ENCODE data around the gene GNG7.

The GNG7 gene

GRCh38 chr19:2619076-2619475 is 83.4 kb downstream of the GNG7 start:
- no peak for TF ChIP-seq BACH2 (CRISPR knock-in tag; IDR thresholded peaks at IDR 0.05; ENCODE audit: borderline replicate concordance)
- no peak for TF ChIP-seq ZFP3 (CRISPR knock-in tag; IDR thresholded peaks at IDR 0.05)
- TF ChIP-seq ZC3H10 (CRISPR knock-in tag; IDR thresholded peaks at IDR 0.05), result no peak
- TF ChIP-seq CSDC2 (CRISPR knock-in tag; IDR thresholded peaks at IDR 0.05), result no peak
- TF ChIP-seq TOX (CRISPR knock-in tag; IDR thresholded peaks at IDR 0.05; ENCODE audit: borderline replicate concordance), result no peak
- no peak for TF ChIP-seq PATZ1 (CRISPR knock-in tag; IDR thresholded peaks at IDR 0.05; ENCODE audit: borderline replicate concordance)
- TF ChIP-seq ZNF8 (CRISPR knock-in tag; IDR thresholded peaks at IDR 0.05), result no peak
- TF ChIP-seq RARB (CRISPR knock-in tag; IDR thresholded peaks at IDR 0.05), result no peak
- no peak for TF ChIP-seq TCF4 (CRISPR knock-in tag; IDR thresholded peaks at IDR 0.05; ENCODE audit: borderline replicate concordance)
- TF ChIP-seq POU6F1 (CRISPR knock-in tag; IDR thresholded peaks at IDR 0.05; ENCODE audit: borderline replicate concordance, low read depth), result no peak
- no peak for TF ChIP-seq ISL1 (CRISPR knock-in tag; IDR thresholded peaks at IDR 0.05)
- TF ChIP-seq ZNF70 (CRISPR knock-in tag; IDR thresholded peaks at IDR 0.05), result no peak
- no peak for TF ChIP-seq ZNF565 (CRISPR knock-in tag; conservative IDR thresholded peaks at IDR 0.05; ENCODE audit: low read depth)
- no peak for TF ChIP-seq PPARA (CRISPR knock-in tag; IDR thresholded peaks at IDR 0.05; ENCODE audit: borderline replicate concordance)
- TF ChIP-seq ZFP30 (CRISPR knock-in tag; IDR thresholded peaks at IDR 0.05), result no peak
- TF ChIP-seq OSR1 (CRISPR knock-in tag; IDR thresholded peaks at IDR 0.05), result no peak
- no peak for TF ChIP-seq SNAI2 (CRISPR knock-in tag; IDR thresholded peaks at IDR 0.05)
- TF ChIP-seq GLIS3 (CRISPR knock-in tag; IDR thresholded peaks at IDR 0.05), result no peak
- no peak for TF ChIP-seq ARNTL (CRISPR knock-in tag; IDR thresholded peaks at IDR 0.05; ENCODE audit: borderline replicate concordance, low read depth)

GRCh38 chr19:2618611-2619010 is 83.9 kb downstream of the GNG7 start:
- TF ChIP-seq ISL1 (CRISPR knock-in tag; IDR thresholded peaks at IDR 0.05) (no peak), SNAI2 (CRISPR knock-in tag; IDR thresholded peaks at IDR 0.05) (no peak), CSRNP3 (CRISPR knock-in tag; IDR thresholded peaks at IDR 0.05) (no peak), TCF4 (CRISPR knock-in tag; IDR thresholded peaks at IDR 0.05; ENCODE audit: borderline replicate concordance) (no peak), PPARA (CRISPR knock-in tag; IDR thresholded peaks at IDR 0.05; ENCODE audit: borderline replicate concordance) (no peak), BACH2 (CRISPR knock-in tag; IDR thresholded peaks at IDR 0.05; ENCODE audit: borderline replicate concordance) (no peak), CREB5 (CRISPR knock-in tag; IDR thresholded peaks at IDR 0.05; ENCODE audit: low read depth) (no peak), ZFP3 (CRISPR knock-in tag; IDR thresholded peaks at IDR 0.05) (no peak), ZNF70 (CRISPR knock-in tag; IDR thresholded peaks at IDR 0.05) (no peak)
- peak; percentile 40; the same call in 1 of the 3 replicates for ATAC-seq

More at GRCh38 chr19:2619076-2619475, 83.4 kb downstream of the GNG7 start:
- no peak for ATAC-seq

GRCh38 chr19:2617393-2618165 is 84.9 kb downstream of the GNG7 start:
- no peak for ATAC-seq
- no peak for TF ChIP-seq CREB5 (CRISPR knock-in tag; IDR thresholded peaks at IDR 0.05; ENCODE audit: low read depth)
- no peak for TF ChIP-seq ZC3H10 (CRISPR knock-in tag; IDR thresholded peaks at IDR 0.05)
- TF ChIP-seq POU6F1 (CRISPR knock-in tag; IDR thresholded peaks at IDR 0.05; ENCODE audit: borderline replicate concordance, low read depth), result no peak
- TF ChIP-seq ZFP3 (CRISPR knock-in tag; IDR thresholded peaks at IDR 0.05), result no peak
- TF ChIP-seq CSDC2 (CRISPR knock-in tag; IDR thresholded peaks at IDR 0.05), result no peak
- TF ChIP-seq ZNF70 (CRISPR knock-in tag; IDR thresholded peaks at IDR 0.05), result no peak
- TF ChIP-seq ESRRG (CRISPR knock-in tag; IDR thresholded peaks at IDR 0.05), result no peak
- TF ChIP-seq CSRNP3 (CRISPR knock-in tag; IDR thresholded peaks at IDR 0.05), result no peak
